Osteocyte (in vitro differentiated cells): ENCODE measurements around the gene USP34. TPM values are rescaled to one million over a fixed set of nuclear protein-coding genes. Genes with fewer than 3 reads are reported as not detected.

Experiments
- DNase-seq: peaks from one replicate; pipeline ENCODE4 v3.0.0; 2021; ENCODE audit warnings: mixed read lengths; ENCODE audit not compliant: unreplicated experiment; ENCODE audit errors: extremely low spot score
- H3K27ac Mint-ChIP-seq: one replicate; pipeline ENCODE4 v1.8.0; 2021; ENCODE audit warnings: mild to moderate bottlenecking, mixed read lengths; ENCODE audit not compliant: unreplicated experiment
- H3K27me3 Mint-ChIP-seq: one replicate; pipeline ENCODE4 v1.8.0; 2021; ENCODE audit warnings: mixed read lengths; ENCODE audit not compliant: unreplicated experiment
- H3K36me3 Mint-ChIP-seq: one replicate; pipeline ENCODE4 v1.8.0; 2021; ENCODE audit warnings: mixed read lengths; ENCODE audit not compliant: unreplicated experiment
- H3K4me1 Mint-ChIP-seq: one replicate; pipeline ENCODE4 v1.8.0; 2021; ENCODE audit warnings: mixed read lengths; ENCODE audit not compliant: unreplicated experiment
- H3K4me3 Mint-ChIP-seq: one replicate; pipeline ENCODE4 v1.8.0; 2021; ENCODE audit warnings: mild to moderate bottlenecking, moderate library complexity, mixed read lengths; ENCODE audit not compliant: unreplicated experiment
- H3K9me3 Mint-ChIP-seq: one replicate; pipeline ENCODE4 v1.8.0; 2021; ENCODE audit warnings: mixed read lengths; ENCODE audit not compliant: unreplicated experiment
- CTCF ChIP-seq: fragments of 200-600 bp; sonication (generic); IDR thresholded peaks from 2 replicates; pipeline ENCODE4 v1.5.0; 2021; ENCODE audit warnings: antibody characterized with exemption, mild to moderate bottlenecking, moderate library complexity
- total RNA-seq: library from RNA; stranded (reverse); gene quantifications from 2 replicates; pipeline ENCODE4 v1.2.1, GENCODE V29; 2021

The USP34 gene
- total RNA-seq, 1 donor from 2014 or later: 111 TPM

- Mint-ChIP-seq H3K4me1 (peaks cover 7% of the 10 kb centered on the region), H3K36me3 (peaks cover 8% of the 10 kb centered on the region), H3K4me3 (peak overlapping the region; percentile 87), H3K9me3 (no peaks in the 10 kb centered on the region), H3K27ac (peak overlapping the region; percentile 93), H3K27me3 (no peaks in the 10 kb centered on the region)
- DNase-seq: peak; percentile 99
- no peak for TF ChIP-seq CTCF
These were observed 326.1 kb downstream of the USP34 start for GRCh38 chr2:61144697-61145268.

GRCh38 chr2:61141151-61141550 is 329.7 kb downstream of the USP34 start:
- peaks cover 7% of the 10 kb centered on the region for H3K4me1 Mint-ChIP-seq
- no peak overlapping the region for H3K27ac Mint-ChIP-seq
- no peak for DNase-seq
- H3K4me3 Mint-ChIP-seq: no peak overlapping the region
- H3K9me3 Mint-ChIP-seq: no peaks in the 10 kb centered on the region
- H3K27me3 Mint-ChIP-seq: no peaks in the 10 kb centered on the region
- no peak for TF ChIP-seq CTCF
- no peaks in the 10 kb centered on the region for H3K36me3 Mint-ChIP-seq

- H3K27me3 Mint-ChIP-seq: no peaks in the 10 kb centered on the region
- H3K4me3 Mint-ChIP-seq: no peak overlapping the region
- no peak for TF ChIP-seq CTCF
- no peak overlapping the region for H3K27ac Mint-ChIP-seq
- H3K36me3 Mint-ChIP-seq: no peaks in the 10 kb centered on the region
- no peaks in the 10 kb centered on the region for H3K9me3 Mint-ChIP-seq
- H3K4me1 Mint-ChIP-seq: no peaks in the 10 kb centered on the region
- DNase-seq: no peak
These were observed 332.0 kb downstream of the USP34 start for GRCh38 chr2:61138859-61139258.

Other genes starting within 250 kb of the USP34 start
- 122 and 129 TPM in 2 replicates for gene XPO1, start 67.3 kb upstream of the USP34 start, total RNA-seq